ENCODE measurements around the gene NRIP1. TPM values are rescaled to one million over a fixed set of nuclear protein-coding genes. Genes with fewer than 3 reads are reported as not detected.

NRIP1 gene
- polyA plus RNA-seq, 3 donors from 2014 or later, result 21.5 to 25.1 (median 24.4) TPM

DNA sequence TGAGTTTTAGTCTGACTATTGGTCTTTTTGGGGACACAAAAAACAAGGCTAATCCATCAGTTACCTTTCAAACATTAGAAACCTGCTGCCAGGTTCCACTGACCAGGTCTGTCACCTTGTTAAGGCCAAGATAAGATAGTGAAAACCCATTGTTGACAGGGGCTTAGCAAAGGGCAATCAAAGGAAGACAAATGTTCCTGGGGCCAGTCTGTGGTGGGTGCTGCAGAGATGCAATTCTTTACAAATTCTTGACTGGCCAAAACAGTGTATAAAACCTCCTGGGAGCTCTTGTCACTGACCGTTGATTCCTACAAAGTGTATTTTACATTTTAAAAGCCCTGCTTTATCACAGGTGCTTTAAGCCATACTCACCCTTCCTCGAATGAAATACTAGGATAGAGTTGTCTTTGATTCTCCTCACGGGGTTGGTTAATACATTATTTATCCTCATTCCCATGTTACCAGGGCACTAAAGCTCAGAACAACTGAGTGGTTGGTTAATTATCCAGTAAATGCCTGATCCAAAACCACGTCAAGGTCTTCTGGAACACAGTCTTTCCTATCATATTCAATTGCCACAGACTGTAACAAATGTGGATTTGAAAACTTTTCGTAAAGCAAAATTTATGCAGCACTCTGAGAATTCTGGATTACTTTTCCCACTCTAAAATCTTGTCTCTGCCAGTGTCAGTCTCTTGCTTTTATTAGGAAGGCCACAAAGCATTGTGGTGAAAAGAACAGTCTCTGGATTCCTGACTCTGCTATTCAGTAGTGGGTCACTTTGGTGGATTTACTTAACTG, 77.2 kb downstream of the NRIP1 start:
- peaks cover 35 to 69% of the 10 kb centered on the region in 2 donors for H3K4me1 Mint-ChIP-seq
- no peaks in the 10 kb centered on the region for H3K9me3 Mint-ChIP-seq
- H3K27ac Mint-ChIP-seq, result no peak overlapping the region
- H3K4me3 Mint-ChIP-seq, result no peak overlapping the region
- peaks cover 0 to 20% (median 11%) of the 10 kb centered on the region in 3 donors for H3K36me3 Mint-ChIP-seq
- peaks cover 0 to 2% (median 0%) of the 10 kb centered on the region in 3 donors for H3K27me3 Mint-ChIP-seq (ENCODE audit: low read depth in 3 of 3)
- no peak for DNase-seq

- no peaks in the 10 kb centered on the region for H3K27me3 Mint-ChIP-seq (ENCODE audit: low read depth in 3 of 3)
- H3K4me1 Mint-ChIP-seq, result peaks cover 21 to 53% of the 10 kb centered on the region in 2 donors
- no peak for DNase-seq
- no peak overlapping the region for H3K4me3 Mint-ChIP-seq
- H3K9me3 Mint-ChIP-seq, result no peaks in the 10 kb centered on the region
- no peak overlapping the region for H3K27ac Mint-ChIP-seq
- peaks cover 0 to 20% (median 8%) of the 10 kb centered on the region in 3 donors for H3K36me3 Mint-ChIP-seq
Measured at GRCh38 chr21:14985306-14985705, 79.5 kb downstream of the NRIP1 start.

DNA sequence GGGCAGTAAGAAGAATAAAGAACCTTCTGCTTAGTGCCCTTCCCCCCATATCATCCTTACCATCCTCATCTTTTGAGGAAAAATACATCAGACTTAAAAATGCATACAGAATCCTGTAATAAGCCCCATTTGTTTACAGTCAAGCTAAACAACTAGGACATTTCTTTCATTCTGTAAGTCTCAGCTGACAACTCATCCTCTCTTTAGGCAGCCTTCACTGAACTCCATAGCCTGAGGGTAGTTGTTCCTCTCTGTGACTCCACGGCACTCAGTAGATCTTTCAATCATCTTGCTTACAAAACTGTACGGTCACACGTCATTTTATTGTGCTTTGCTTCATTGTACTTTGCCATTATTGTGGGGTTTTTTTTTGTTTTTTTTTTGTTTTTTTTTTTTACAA, 82.5 kb downstream of the NRIP1 start:
- Mint-ChIP-seq H3K36me3 (peaks cover 0 to 14% (median 0%) of the 10 kb centered on the region in 3 donors), H3K4me3 (no peak overlapping the region), H3K27ac (peak overlapping the region in 2 of 6 donors; percentile 18 to 36), H3K4me1 (peaks cover 25 to 54% of the 10 kb centered on the region in 2 donors), H3K27me3 (ENCODE audit: low read depth in 3 of 3) (no peaks in the 10 kb centered on the region), H3K9me3 (no peaks in the 10 kb centered on the region)
- DNase-seq, result no peak

DNA sequence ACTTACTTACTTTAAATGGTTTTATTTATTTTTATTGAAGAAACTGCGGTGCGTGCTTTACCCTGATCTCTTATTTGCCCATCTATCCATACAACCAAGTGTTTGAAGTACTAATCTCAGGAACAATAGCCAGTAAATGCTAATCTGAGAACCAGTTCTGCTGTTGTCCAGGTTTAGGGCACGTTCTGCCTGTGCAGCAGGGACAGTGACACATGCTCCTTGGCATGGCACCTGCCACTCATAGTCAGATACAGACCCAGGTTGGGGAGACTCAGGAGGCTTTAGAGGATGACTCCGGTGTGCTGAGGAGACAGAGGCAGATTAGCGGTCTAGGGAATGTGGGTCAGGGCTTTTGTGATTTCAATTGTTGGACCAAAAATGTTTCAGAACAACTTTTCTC, 83.6 kb downstream of the NRIP1 start:
- H3K36me3 Mint-ChIP-seq, result peaks cover 0 to 10% (median 0%) of the 10 kb centered on the region in 3 donors
- H3K9me3 Mint-ChIP-seq, result no peaks in the 10 kb centered on the region
- DNase-seq, result no peak
- no peak overlapping the region for H3K27ac Mint-ChIP-seq
- H3K4me3 Mint-ChIP-seq, result no peak overlapping the region
- peaks cover 24 to 56% of the 10 kb centered on the region in 2 donors for H3K4me1 Mint-ChIP-seq
- H3K27me3 Mint-ChIP-seq (ENCODE audit: low read depth in 3 of 3), result no peaks in the 10 kb centered on the region

DNA sequence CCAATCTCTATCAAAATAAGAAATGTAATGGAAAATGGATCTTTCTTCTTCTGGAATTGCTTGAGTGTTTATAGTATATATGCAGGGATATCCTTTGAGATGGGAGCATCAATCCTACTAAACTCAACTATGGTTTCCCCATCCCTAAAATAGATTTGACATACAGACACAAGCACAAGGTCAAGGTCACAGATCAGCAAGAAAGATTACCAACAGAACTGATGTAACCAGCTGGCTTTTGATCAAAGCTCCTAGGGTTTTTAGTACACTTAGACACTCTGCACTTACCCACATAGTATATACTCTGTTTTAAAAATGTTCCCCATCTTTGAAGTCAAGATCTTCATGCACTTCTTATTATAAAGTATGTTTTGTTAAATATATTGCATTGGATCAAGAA, 85.5 kb downstream of the NRIP1 start:
- Mint-ChIP-seq H3K36me3 (peaks cover 0 to 10% (median 3%) of the 10 kb centered on the region in 3 donors), H3K27ac (no peak overlapping the region), H3K4me1 (peaks cover 22 to 46% of the 10 kb centered on the region in 2 donors), H3K9me3 (no peaks in the 10 kb centered on the region), H3K4me3 (no peak overlapping the region), H3K27me3 (ENCODE audit: low read depth in 3 of 3) (peaks cover 0 to 3% (median 0%) of the 10 kb centered on the region in 3 donors)
- no peak for DNase-seq

- peaks cover 0 to 4% (median 0%) of the 10 kb centered on the region in 3 donors for H3K27me3 Mint-ChIP-seq (ENCODE audit: low read depth in 3 of 3)
- H3K27ac Mint-ChIP-seq, result no peak overlapping the region
- peaks cover 13 to 38% of the 10 kb centered on the region in 2 donors for H3K4me1 Mint-ChIP-seq
- no peak overlapping the region for H3K4me3 Mint-ChIP-seq
- H3K36me3 Mint-ChIP-seq, result peaks cover 0 to 3% (median 0%) of the 10 kb centered on the region in 3 donors
- DNase-seq, result no peak
- H3K9me3 Mint-ChIP-seq, result no peaks in the 10 kb centered on the region
Measured at GRCh38 chr21:14977814-14978213, 87.0 kb downstream of the NRIP1 start.

DNA sequence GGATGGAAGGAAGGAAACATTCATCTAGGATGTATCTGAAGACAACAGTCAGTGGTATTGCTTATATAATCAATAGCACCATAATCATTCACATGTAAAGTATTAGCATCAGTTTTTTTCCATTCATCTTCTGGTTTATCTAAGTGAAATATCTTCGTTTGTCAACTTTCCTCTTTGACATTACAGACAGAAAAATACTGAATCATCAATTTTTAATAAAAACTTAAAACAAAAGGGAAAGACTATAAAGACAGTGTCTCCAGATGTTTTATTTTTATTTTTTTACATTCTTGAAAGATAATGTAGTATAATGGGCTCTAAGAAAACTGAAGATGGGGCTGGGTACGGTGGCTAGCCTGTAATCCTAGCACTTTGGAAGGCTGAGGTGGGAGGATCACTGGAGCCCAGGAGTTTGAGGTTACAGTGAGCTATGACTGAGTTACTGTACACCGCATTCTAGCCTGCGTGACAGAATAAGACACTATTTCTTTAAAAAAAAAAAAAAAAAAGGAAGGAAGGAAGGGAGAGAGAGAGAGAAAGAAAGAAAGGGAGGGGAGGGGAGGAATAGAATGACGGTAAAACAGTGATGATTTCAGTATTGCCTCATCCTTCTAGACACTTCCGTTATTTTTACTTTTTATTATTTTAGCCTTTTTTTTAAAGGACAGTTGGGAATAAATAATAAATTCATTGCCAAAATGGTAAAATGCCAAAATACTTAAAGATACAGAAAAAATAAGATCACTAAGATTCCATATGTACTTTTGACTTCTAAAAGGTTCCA, 89.5 kb downstream of the NRIP1 start:
- Mint-ChIP-seq H3K27ac (no peak overlapping the region), H3K4me3 (no peak overlapping the region), H3K9me3 (no peaks in the 10 kb centered on the region), H3K4me1 (peaks cover 15 to 33% of the 10 kb centered on the region in 2 donors), H3K36me3 (peaks cover 0 to 3% (median 0%) of the 10 kb centered on the region in 3 donors), H3K27me3 (ENCODE audit: low read depth in 3 of 3) (peaks cover 0 to 4% (median 0%) of the 10 kb centered on the region in 3 donors)
- DNase-seq, result no peak

DNA sequence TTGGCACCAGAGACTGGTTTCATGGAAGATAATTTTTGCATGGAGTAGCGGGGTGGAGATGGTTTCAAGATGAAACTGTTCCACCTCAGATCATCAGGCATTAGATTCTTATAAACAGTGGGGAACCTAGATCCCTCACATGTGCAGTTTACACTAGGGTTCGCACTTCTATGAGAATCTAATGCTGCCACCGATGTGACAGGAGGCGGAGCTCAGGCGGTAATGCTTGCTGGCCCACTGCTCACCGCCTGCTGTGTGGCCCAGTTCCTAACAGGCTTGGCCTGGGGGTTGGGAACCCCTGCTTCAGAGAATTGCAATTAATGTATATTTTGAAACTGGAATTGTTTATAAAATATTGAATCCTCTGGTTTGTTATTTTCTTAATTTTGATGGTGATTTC, 92.1 kb downstream of the NRIP1 start:
- DNase-seq, result no peak
- H3K27ac Mint-ChIP-seq, result no peak overlapping the region
- H3K36me3 Mint-ChIP-seq, result peaks cover 7 to 12% (median 10%) of the 10 kb centered on the region in 3 donors

GRCh38 chr21:14968821-14969220, 96.0 kb downstream of the NRIP1 start:
- Mint-ChIP-seq H3K27ac (no peak overlapping the region), H3K27me3 (ENCODE audit: low read depth in 3 of 3) (peaks cover 0 to 9% (median 0%) of the 10 kb centered on the region in 3 donors), H3K4me1 (peaks cover 27 to 44% of the 10 kb centered on the region in 2 donors), H3K9me3 (no peaks in the 10 kb centered on the region), H3K4me3 (no peak overlapping the region), H3K36me3 (peaks cover 26 to 31% (median 30%) of the 10 kb centered on the region in 3 donors)
- DNase-seq, result no peak

More for the DNA sequence above, 92.1 kb downstream of the NRIP1 start:
- Mint-ChIP-seq H3K9me3 (no peaks in the 10 kb centered on the region), H3K4me1 (peaks cover 8 to 23% of the 10 kb centered on the region in 2 donors), H3K27me3 (ENCODE audit: low read depth in 3 of 3) (peaks cover 0 to 4% (median 0%) of the 10 kb centered on the region in 3 donors), H3K4me3 (no peak overlapping the region)

DNA sequence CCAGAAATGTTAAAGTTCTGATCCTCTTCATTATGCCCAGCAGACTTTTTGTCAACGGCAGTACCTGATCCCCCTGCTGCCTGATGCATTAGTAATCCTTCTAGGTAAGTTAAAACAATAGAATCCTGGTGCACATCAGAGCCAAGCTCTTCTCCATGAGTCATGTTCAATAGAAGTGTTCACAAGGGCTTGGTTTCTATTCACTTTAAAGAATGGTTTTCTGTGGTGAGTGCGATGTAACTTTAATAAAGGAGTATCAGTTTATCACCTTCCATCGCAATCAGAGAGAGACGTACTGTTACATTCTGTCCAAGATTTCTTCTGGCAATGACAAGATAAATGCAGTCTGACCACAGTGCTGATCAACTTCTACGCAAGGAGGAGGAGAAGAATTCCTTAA, 96.8 kb downstream of the NRIP1 start:
- no peak for DNase-seq
- no peak overlapping the region for H3K4me3 Mint-ChIP-seq
- peaks cover 35 to 49% of the 10 kb centered on the region in 2 donors for H3K4me1 Mint-ChIP-seq
- no peak overlapping the region for H3K27ac Mint-ChIP-seq
- H3K9me3 Mint-ChIP-seq, result no peaks in the 10 kb centered on the region
- H3K27me3 Mint-ChIP-seq (ENCODE audit: low read depth in 3 of 3), result peaks cover 0 to 8% (median 0%) of the 10 kb centered on the region in 3 donors
- H3K36me3 Mint-ChIP-seq, result peaks cover 26 to 31% (median 30%) of the 10 kb centered on the region in 3 donors

DNA sequence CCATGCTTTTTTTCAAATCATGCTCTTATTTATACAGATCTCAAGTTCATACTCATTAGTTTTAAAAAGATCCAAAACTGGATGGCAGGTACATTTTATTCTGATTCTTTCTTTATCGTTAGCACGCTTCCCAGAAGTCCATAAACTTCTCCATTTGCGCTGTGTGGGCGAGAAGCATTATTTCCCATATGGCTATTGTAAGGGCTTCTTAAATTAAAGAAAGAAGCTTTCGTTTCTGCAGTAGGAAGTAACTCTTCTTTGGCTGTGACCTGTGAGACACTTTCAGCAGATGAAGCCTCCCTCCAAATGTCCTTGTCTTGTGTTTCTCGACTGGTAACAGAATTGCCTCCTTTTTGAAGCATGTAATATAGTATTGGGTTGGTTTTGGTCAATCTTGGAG, 100.2 kb downstream of the NRIP1 start:
- Mint-ChIP-seq H3K4me3 (peak overlapping the region in 2 of 5 donors; percentile 4 to 36), H3K27ac (peak overlapping the region in 1 of 6 donors; percentile 73), H3K9me3 (no peaks in the 10 kb centered on the region), H3K27me3 (ENCODE audit: low read depth in 3 of 3) (peaks cover 0 to 8% (median 1%) of the 10 kb centered on the region in 3 donors), H3K36me3 (peaks cover 26 to 31% (median 30%) of the 10 kb centered on the region in 3 donors), H3K4me1 (peaks cover 33 to 47% of the 10 kb centered on the region in 2 donors)
- DNase-seq, result no peak

- DNase-seq, result no peak
- Mint-ChIP-seq H3K36me3 (peaks cover 11 to 19% (median 19%) of the 10 kb centered on the region in 3 donors), H3K9me3 (no peaks in the 10 kb centered on the region), H3K27me3 (ENCODE audit: low read depth in 3 of 3) (peaks cover 0 to 8% (median 1%) of the 10 kb centered on the region in 3 donors), H3K27ac (no peak overlapping the region), H3K4me3 (no peak overlapping the region), H3K4me1 (peaks cover 27 to 40% of the 10 kb centered on the region in 2 donors)
Measured at GRCh38 chr21:14962217-14962616, 102.6 kb downstream of the NRIP1 start.

DNA sequence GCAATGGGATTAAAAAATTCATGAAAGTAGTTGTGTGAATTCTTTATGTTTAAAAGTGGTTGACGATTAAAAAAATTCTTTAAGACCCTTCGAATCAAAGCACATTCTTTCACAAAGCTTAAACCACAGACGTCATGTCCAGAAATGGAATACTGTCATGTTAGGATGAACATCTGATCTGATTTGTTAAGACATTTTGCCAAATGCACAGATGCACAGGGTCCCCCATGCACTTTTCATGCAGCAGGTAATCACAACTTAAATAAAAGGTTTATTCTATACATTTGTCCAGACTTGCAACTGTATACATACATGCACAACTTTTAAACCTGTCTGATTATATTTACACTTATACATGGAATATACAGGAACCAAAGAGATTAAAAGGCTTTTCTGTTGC, 103.3 kb downstream of the NRIP1 start:
- H3K9me3 Mint-ChIP-seq, result no peaks in the 10 kb centered on the region
- H3K27me3 Mint-ChIP-seq (ENCODE audit: low read depth in 3 of 3), result peaks cover 0 to 8% (median 1%) of the 10 kb centered on the region in 3 donors
- H3K27ac Mint-ChIP-seq, result no peak overlapping the region
- H3K4me3 Mint-ChIP-seq, result no peak overlapping the region
- DNase-seq, result no peak
- peaks cover 6 to 12% (median 12%) of the 10 kb centered on the region in 3 donors for H3K36me3 Mint-ChIP-seq
- peaks cover 23 to 36% of the 10 kb centered on the region in 2 donors for H3K4me1 Mint-ChIP-seq

GRCh38 chr21:14959343-14959742, 105.5 kb downstream of the NRIP1 start:
- no peak for DNase-seq
- Mint-ChIP-seq H3K36me3 (no peaks in the 10 kb centered on the region), H3K4me3 (no peak overlapping the region), H3K27me3 (ENCODE audit: low read depth in 3 of 3) (peaks cover 0 to 1% (median 0%) of the 10 kb centered on the region in 3 donors), H3K9me3 (no peaks in the 10 kb centered on the region), H3K4me1 (peaks cover 10 to 14% of the 10 kb centered on the region in 2 donors), H3K27ac (no peak overlapping the region)
